GM12878 (cell line): ENCODE measurements around the gene ZNF658. TPM values are rescaled to one million over a fixed set of nuclear protein-coding genes. Genes with fewer than 3 reads are reported as not detected.
"Not testable (repeated sequence)": the region's sequence is repeated elsewhere in the genome, so short reads cannot be mapped to it uniquely, and the experiment has no call there.

Experiments
- ATAC-seq: fragments of 200-7000 bp; cut with Tn5 transposase; 3 replicates; pipeline ENCODE4 v1.9.1; 2020; ENCODE audit warnings: mild to moderate bottlenecking, moderate library complexity
- BruUV-seq: library from RNA; stranded (reverse); fragments of 400-500 nt; replicated peaks from 2 replicates; lab custom pipeline; 2021; lab: Mats Ljungman, UMichigan
- CTCF ChIA-PET: fragments of 300-600 bp; sonication (Branson Sonifier 250); formaldehyde crosslinking; extraction: SDS; loops from one replicate; lab custom pipeline; 2021; ENCODE audit warnings: inconsistent platforms; lab: Yijun Ruan, JAX
- POLR2A ChIA-PET: fragments of 350-600 bp; formaldehyde crosslinking; extraction: SDS; loops from one replicate; lab custom pipeline; 2021; ENCODE audit warnings: inconsistent platforms; lab: Charles Lee
- RAD21 ChIA-PET: fragments of 300-600 bp; sonication (Branson Sonifier 250); formaldehyde crosslinking; loops from one replicate; lab custom pipeline; 2023; ENCODE audit warnings: antibody characterized with exemption; ENCODE audit not compliant: unreplicated experiment; lab: Charles Lee
- SMC1A ChIA-PET: fragments of 300-600 bp; sonication (Branson Sonifier 250); formaldehyde crosslinking; loops from one replicate; lab custom pipeline; 2023; ENCODE audit not compliant: unreplicated experiment, uncharacterized antibody; lab: Charles Lee
- DNase-seq: peaks from one replicate; pipeline ENCODE4 v3.0.0-alpha.2; 2011; ENCODE audit warnings: low read depth, low spot score
- FAIRE-seq: peaks from 3 replicates; lab custom pipeline; 2011; peaks lifted over from hg19 to GRCh38; lab: Jason Lieb, UNC
- H2AFZ ChIP-seq: 2 replicates; pipeline ENCODE4 v1.6.0; 2011; ENCODE audit warnings: low read depth, low read length, control low read depth; ENCODE audit not compliant: control insufficient read depth
- H3K27ac ChIP-seq: 2 replicates; pipeline ENCODE4 v1.5.1; 2011; ENCODE audit warnings: control low read depth; ENCODE audit not compliant: control insufficient read depth, insufficient read depth
- H3K27me3 ChIP-seq, 2 experiments: replicated peaks in 1 of 2; 2 replicates each; pipeline versions ENCODE4 v1.6.0 to v1.6.1; 2011; ENCODE audit warnings: low read length in 1 of 2; ENCODE audit not compliant: control insufficient read depth in 2 of 2, insufficient read depth in 2 of 2
- H3K36me3 ChIP-seq, 2 experiments: 2 replicates each; pipeline ENCODE4 v1.5.1; 2011; ENCODE audit warnings: low read length in 1 of 2; ENCODE audit not compliant: control insufficient read depth in 2 of 2, insufficient read depth in 2 of 2
- H3K4me1 ChIP-seq: 2 replicates; pipeline ENCODE4 v1.6.1; 2011; ENCODE audit warnings: mild to moderate bottlenecking, low read length, moderate library complexity, mixed read lengths; ENCODE audit not compliant: control insufficient read depth, insufficient read depth
- H3K4me2 ChIP-seq: 2 replicates; pipeline ENCODE4 v1.6.0; 2011; ENCODE audit warnings: control low read depth; ENCODE audit not compliant: control insufficient read depth, insufficient read depth
- H3K4me3 ChIP-seq: fragments of 200-600 bp; sonication (generic); 2 replicates; pipeline ENCODE4 v1.5.1; 2016
- H3K79me2 ChIP-seq: 2 replicates; pipeline ENCODE4 v1.6.0; 2011; ENCODE audit warnings: low read length; ENCODE audit not compliant: control insufficient read depth, insufficient read depth
- H3K9ac ChIP-seq: 2 replicates; pipeline ENCODE4 v1.8.0; 2011; ENCODE audit warnings: low read length, control low read depth, mixed read lengths; ENCODE audit not compliant: control insufficient read depth, insufficient read depth
- H3K9me3 ChIP-seq: replicated peaks from 3 replicates; pipeline ENCODE4 v1.5.1; 2011; ENCODE audit warnings: mild to moderate bottlenecking, low read length; ENCODE audit not compliant: control insufficient read depth, insufficient read depth
- H4K20me1 ChIP-seq: 2 replicates; pipeline ENCODE4 v1.6.0; 2011; ENCODE audit not compliant: control insufficient read depth, insufficient read depth
- whole genome bisulfite sequencing: methylation state at CpG from one replicate; pipeline ENCODE4 v1.1.6; 2016; ENCODE audit warnings: low lambda C conversion rate; ENCODE audit not compliant: insufficient replicate concordance, insufficient coverage; ENCODE audit errors: missing lambda C conversion rate; 5-methylcytosine and 5-hydroxymethylcytosine counted together
- in situ Hi-C: fragments of 300-500 bp; cut with MboI; formaldehyde crosslinking; loops from 9 replicates; pipeline ENCODE4 v1.14.3; 2018; ENCODE audit warnings: mixed read lengths
- intact Hi-C: fragments of 100-400 bp; cut with micrococcal nuclease; formaldehyde crosslinking; loops from one replicate; pipeline ENCODE4 v1.14.2; 2022; ENCODE audit not compliant: unreplicated experiment
- polyA plus RNA-seq, 11 experiments: library from polyadenylated mRNA; depleted of rRNA in 4 of 11; unstranded in 6 of 11; stranded (reverse) in 5 of 11; fragments of >200 nt; fragmentation: Nextera tagmentation in 4 of 11; fragmentation: Illumina TruSeq in 1 of 11; extraction: Ambion mirVana in 4 of 11; extraction: Trizol in 1 of 11; gene quantifications; 1 replicate in 1 of 11; 2 replicates in 10 of 11; pipeline versions ENCODE4 v1.2.1 to v1.2.3, GENCODE V29; 2011 to 2016; ENCODE audit warnings: inconsistent platforms in 2 of 11, missing spikeins in 2 of 11, low read depth in 1 of 11
- total RNA-seq, 4 experiments: library from RNA; depleted of rRNA in 3 of 4; stranded (reverse); fragments of >200 nt in 3 of 4; fragmentation: Illumina TruSeq in 1 of 4; extraction: Trizol in 1 of 4; gene quantifications; 2 replicates each; pipeline versions ENCODE4 v1.2.1 to v1.2.3, GENCODE V29; 2013 to 2021

Gene ZNF658
- total and polyA plus RNA-seq, 10 of the 15 experiments (the other 5 are each of a cell fraction or from before 2014, with no cell fraction given), result 0.74 to 3.8 (median 2.4) TPM

DNA sequence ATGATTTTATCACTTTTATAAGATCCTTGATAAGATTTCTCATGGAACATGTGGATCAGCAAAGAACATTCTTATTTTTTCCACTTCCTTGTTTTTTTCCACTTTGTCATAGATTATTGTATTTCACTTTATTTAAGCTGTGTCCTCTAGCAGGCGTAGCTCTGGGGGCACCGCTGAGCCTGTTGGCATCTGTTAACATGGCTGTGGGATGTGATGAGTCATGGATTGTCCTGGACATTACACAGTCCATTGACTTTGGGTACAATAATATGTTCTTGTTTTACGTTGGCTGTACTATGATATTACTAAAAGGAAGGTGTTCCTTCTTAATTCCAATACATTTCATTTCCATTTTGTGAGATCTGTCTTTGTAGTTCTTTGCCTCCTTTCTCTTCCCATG lies 31.9 kb upstream of the ZNF658 start:
- H3K27me3 ChIP-seq, FAIRE-seq, in situ Hi-C loops, intact Hi-C loops, POLR2A ChIA-PET, H3K4me3 ChIP-seq, H2AFZ ChIP-seq, BruUV-seq, DNase-seq, H3K4me1 ChIP-seq, RAD21 ChIA-PET, H3K9ac ChIP-seq, H3K9me3 ChIP-seq, H3K36me3 ChIP-seq, CTCF ChIA-PET, SMC1A ChIA-PET, H3K27ac ChIP-seq, ATAC-seq, H4K20me1 ChIP-seq, H3K79me2 ChIP-seq, H3K4me2 ChIP-seq: not testable (repeated sequence)
- WGBS, result 51% methylated on average over 2 of the region's 3 CpGs

DNA sequence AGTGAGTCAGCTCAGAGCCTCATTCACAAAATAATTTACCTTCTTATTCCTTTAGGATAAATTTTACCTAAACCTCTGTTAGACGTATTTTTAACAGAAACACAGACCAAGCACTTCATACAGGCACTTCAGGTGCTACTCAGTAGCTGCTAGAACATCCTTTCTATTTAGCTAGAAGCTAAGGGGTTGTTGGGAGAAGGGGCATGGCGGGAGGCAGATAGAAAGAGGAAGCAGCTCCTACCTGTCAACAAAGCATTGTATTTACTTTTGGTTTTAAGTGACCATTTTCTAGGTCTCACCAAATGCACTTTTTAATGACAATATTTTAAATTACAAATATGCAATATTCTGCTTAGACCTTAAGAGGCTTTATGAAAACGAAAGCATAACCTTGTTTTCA lies 19.9 kb upstream of the ZNF658 start:
- DNase-seq, H3K27me3 ChIP-seq, RAD21 ChIA-PET, H3K4me2 ChIP-seq, H3K79me2 ChIP-seq, intact Hi-C loops, SMC1A ChIA-PET, H3K36me3 ChIP-seq, H3K4me1 ChIP-seq, POLR2A ChIA-PET, H3K9me3 ChIP-seq, H3K9ac ChIP-seq, FAIRE-seq, CTCF ChIA-PET, H4K20me1 ChIP-seq, H3K27ac ChIP-seq, BruUV-seq, in situ Hi-C loops, H2AFZ ChIP-seq, H3K4me3 ChIP-seq: not testable (repeated sequence)
- peak; percentile 68 for ATAC-seq
- 0% methylated on average over 3 of the region's 3 CpGs for WGBS

DNA sequence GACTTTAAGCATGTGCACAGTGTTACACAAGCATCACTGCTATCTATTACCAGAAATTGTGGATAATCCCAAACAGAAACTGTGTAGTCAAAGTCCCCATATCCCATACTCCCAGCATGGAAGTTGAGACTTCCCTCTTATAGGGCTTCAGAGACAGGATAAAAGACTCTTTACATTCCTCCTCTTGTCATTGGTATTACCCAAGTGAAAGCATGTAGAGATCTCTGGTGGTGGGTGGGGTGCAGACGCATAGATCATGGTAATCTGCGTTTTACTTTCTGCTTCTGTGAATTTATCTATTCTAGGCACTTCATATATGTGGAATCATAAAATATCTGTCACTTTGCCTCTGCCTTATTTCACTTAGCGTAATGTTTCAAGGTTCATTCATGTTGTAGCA lies 18.7 kb upstream of the ZNF658 start:
- FAIRE-seq, H3K4me1 ChIP-seq, H3K27ac ChIP-seq, POLR2A ChIA-PET, H3K4me3 ChIP-seq, RAD21 ChIA-PET, H4K20me1 ChIP-seq, H3K36me3 ChIP-seq, DNase-seq, H2AFZ ChIP-seq, H3K79me2 ChIP-seq, intact Hi-C loops, CTCF ChIA-PET, SMC1A ChIA-PET, BruUV-seq, H3K4me2 ChIP-seq, in situ Hi-C loops, ATAC-seq, H3K9ac ChIP-seq, H3K27me3 ChIP-seq, H3K9me3 ChIP-seq: not testable (repeated sequence)
- WGBS, result 70% methylated on average over 2 of the region's 3 CpGs

DNA sequence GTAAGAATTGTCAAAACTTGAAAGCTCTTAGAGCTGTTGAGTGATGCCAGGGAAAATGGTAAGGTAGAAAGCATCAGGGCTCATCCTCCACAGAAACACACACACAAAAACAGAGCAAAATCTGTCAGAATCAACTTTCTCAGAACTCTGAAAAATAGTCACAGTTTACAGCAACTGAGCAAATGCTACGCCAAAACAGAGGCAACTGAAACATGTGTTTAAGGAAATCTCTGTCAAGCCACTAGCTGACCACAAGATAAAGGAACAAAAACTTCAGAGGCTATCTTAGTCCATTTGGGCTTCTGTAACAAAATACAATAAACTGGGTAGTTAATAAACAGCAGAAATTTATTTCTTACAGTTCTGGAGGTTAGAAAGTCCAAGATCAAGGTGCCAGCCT lies 10.2 kb upstream of the ZNF658 start:
- DNase-seq, H3K36me3 ChIP-seq, H4K20me1 ChIP-seq, in situ Hi-C loops, H2AFZ ChIP-seq, H3K9ac ChIP-seq, H3K4me3 ChIP-seq, FAIRE-seq, H3K9me3 ChIP-seq, H3K27me3 ChIP-seq, H3K4me2 ChIP-seq, CTCF ChIA-PET, POLR2A ChIA-PET, intact Hi-C loops, SMC1A ChIA-PET, H3K79me2 ChIP-seq, H3K27ac ChIP-seq, RAD21 ChIA-PET, H3K4me1 ChIP-seq, BruUV-seq: not testable (repeated sequence)
- peak; percentile 66 for ATAC-seq
- 0% methylated on average over 1 of the region's 1 CpG for WGBS
